ENCODE data around the gene BSPRY. TPM values are rescaled to one million over a fixed set of nuclear protein-coding genes. Genes with fewer than 3 reads are reported as not detected.

BSPRY gene
- total and polyA plus RNA-seq, 2 donors (not counting 1 experiment from before 2014, with no cell fraction given) = not detected

DNA sequence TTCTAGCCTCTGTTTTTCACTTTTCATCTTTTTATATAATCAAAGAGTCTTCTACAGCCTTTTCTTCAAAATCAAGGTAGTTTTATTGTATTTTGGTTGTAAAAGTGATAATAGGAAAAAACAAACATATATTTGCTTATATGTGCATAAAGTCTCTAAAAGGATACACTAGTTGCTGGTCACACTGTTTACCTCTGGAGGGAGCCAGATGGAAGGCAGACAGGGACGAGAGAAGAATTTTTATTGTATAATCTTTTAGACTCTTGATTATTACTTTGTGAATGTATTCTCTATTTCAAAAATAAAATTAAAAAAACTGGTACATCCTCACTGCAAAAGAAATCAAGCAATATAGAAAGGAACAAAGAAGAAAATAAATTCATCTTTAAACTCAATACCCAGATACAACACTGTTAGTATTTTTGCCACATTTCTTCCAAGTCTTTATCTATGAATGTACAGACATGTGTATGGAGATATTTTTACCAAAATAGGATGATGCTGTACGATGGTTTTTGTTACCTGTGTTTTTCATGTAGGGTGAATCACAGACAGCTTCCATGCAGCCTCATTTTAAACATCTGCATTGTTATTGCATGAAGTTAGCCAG, 40.0 kb upstream of the BSPRY start:
- no peaks in the 10 kb centered on the region for H3K4me1 ChIP-seq (ENCODE audit: control insufficient read depth, extremely low read depth, insufficient read depth, low read length)
- H2AFZ ChIP-seq (ENCODE audit: low read length) = no peak overlapping the region
- H3K9ac ChIP-seq (ENCODE audit: insufficient read depth, low read length) = no peak overlapping the region
- H4K20me1 ChIP-seq (ENCODE audit: control insufficient read depth, extremely low read depth, insufficient read depth, low read length) = no peaks in the 10 kb centered on the region
- no peaks in the 10 kb centered on the region for H3K27me3 ChIP-seq (ENCODE audit: control insufficient read depth, insufficient read depth, low read length)
- TF ChIP-seq, protein P1, sequence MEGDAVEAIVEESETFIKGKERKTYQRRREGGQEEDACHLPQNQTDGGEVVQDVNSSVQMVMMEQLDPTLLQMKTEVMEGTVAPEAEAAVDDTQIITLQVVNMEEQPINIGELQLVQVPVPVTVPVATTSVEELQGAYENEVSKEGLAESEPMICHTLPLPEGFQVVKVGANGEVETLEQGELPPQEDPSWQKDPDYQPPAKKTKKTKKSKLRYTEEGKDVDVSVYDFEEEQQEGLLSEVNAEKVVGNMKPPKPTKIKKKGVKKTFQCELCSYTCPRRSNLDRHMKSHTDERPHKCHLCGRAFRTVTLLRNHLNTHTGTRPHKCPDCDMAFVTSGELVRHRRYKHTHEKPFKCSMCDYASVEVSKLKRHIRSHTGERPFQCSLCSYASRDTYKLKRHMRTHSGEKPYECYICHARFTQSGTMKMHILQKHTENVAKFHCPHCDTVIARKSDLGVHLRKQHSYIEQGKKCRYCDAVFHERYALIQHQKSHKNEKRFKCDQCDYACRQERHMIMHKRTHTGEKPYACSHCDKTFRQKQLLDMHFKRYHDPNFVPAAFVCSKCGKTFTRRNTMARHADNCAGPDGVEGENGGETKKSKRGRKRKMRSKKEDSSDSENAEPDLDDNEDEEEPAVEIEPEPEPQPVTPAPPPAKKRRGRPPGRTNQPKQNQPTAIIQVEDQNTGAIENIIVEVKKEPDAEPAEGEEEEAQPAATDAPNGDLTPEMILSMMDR (conservative IDR thresholded peaks at IDR 0.05 in 1 of 2, IDR thresholded peaks at IDR 0.05 in 1 of 2; ENCODE audit: low read depth in 1 of 2, low read length in 2 of 2) = peak; percentile 78 to 85
- TF ChIP-seq EZH2 (IDR thresholded peaks at IDR 0.05; ENCODE audit: low read length, missing control alignments) = no peak
- DNase-seq (ENCODE audit: low read depth in 2 of 2) = peak; percentile 23 to 70
- H3K27ac ChIP-seq (ENCODE audit: insufficient read depth, low read length) = no peak overlapping the region
- H3K4me3 ChIP-seq (replicated peaks in 1 of 4; ENCODE audit: control extremely low read depth in 1 of 4, insufficient read depth in 1 of 4, low read depth in 3 of 4, low read length in 4 of 4) = no peak overlapping the region
- no peaks in the 10 kb centered on the region for H3K79me2 ChIP-seq (ENCODE audit: control insufficient read depth, insufficient read depth, low read length)
- H3K36me3 ChIP-seq (ENCODE audit: control insufficient read depth, insufficient read depth, low read length) = no peaks in the 10 kb centered on the region
- no peak overlapping the region for H3K4me2 ChIP-seq (ENCODE audit: extremely low read depth, insufficient read depth, low read length)
- H3K9me3 ChIP-seq (ENCODE audit: control insufficient read depth, insufficient read depth, low read depth, low read length) = no peaks in the 10 kb centered on the region

DNA sequence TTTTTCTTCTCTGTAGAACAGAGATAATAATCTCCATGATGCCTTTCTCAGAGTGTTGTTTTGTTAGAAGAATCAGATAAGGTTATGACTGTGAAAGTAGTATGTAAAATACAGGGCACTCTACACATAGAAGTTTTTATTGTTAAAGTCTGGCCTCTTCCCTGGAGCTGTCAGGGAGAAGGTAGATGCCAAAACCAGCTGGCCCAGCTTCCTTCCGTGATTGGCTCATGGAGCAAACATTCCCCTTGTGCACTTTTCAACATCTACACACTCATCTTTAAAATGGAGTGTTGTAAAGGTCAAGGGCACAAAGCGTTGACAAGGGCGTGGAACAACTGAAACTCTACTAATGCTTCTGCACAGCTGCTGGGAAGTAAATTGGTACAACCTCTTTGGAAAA, 38.8 kb upstream of the BSPRY start:
- H4K20me1 ChIP-seq (ENCODE audit: control insufficient read depth, extremely low read depth, insufficient read depth, low read length) = no peaks in the 10 kb centered on the region
- H2AFZ ChIP-seq (ENCODE audit: low read length) = no peak overlapping the region
- TF ChIP-seq, protein P1 (conservative IDR thresholded peaks at IDR 0.05 in 1 of 2, IDR thresholded peaks at IDR 0.05 in 1 of 2; ENCODE audit: low read depth in 1 of 2, low read length in 2 of 2) = no peak
- TF ChIP-seq EZH2 (IDR thresholded peaks at IDR 0.05; ENCODE audit: low read length, missing control alignments) = no peak
- H3K9me3 ChIP-seq (ENCODE audit: control insufficient read depth, insufficient read depth, low read depth, low read length) = no peaks in the 10 kb centered on the region
- H3K36me3 ChIP-seq (ENCODE audit: control insufficient read depth, insufficient read depth, low read length) = no peaks in the 10 kb centered on the region
- no peak overlapping the region for H3K9ac ChIP-seq (ENCODE audit: insufficient read depth, low read length)
- no peak overlapping the region for H3K4me2 ChIP-seq (ENCODE audit: extremely low read depth, insufficient read depth, low read length)
- no peak overlapping the region for H3K27ac ChIP-seq (ENCODE audit: insufficient read depth, low read length)
- no peaks in the 10 kb centered on the region for H3K79me2 ChIP-seq (ENCODE audit: control insufficient read depth, insufficient read depth, low read length)
- DNase-seq (ENCODE audit: low read depth in 2 of 2) = no peak
- H3K4me3 ChIP-seq (replicated peaks in 1 of 4; ENCODE audit: control extremely low read depth in 1 of 4, insufficient read depth in 1 of 4, low read depth in 3 of 4, low read length in 4 of 4) = no peak overlapping the region
- no peaks in the 10 kb centered on the region for H3K4me1 ChIP-seq (ENCODE audit: control insufficient read depth, extremely low read depth, insufficient read depth, low read length)
- no peaks in the 10 kb centered on the region for H3K27me3 ChIP-seq (ENCODE audit: control insufficient read depth, insufficient read depth, low read length)

DNA sequence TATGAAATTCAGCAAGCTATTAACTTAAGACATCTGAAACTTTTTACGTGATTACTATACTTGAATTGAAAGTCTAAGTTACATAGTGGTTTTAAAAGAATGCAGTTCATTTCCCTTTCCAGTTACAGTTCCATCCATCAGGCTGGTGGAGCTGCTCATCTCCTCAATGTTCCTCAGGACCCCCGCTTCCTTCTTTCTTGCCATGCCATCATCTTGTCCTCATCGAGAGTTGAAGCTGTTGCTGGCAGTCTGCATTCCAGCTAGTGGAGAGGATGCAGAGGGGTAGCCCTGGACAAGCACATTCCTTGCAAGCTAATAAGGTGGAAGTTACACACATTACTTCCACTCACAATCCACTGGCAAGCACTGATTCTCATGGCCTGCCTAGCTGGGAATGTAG, 37.4 kb upstream of the BSPRY start:
- Histone ChIP-seq H3K79me2 (ENCODE audit: control insufficient read depth, insufficient read depth, low read length) (no peaks in the 10 kb centered on the region), H3K27me3 (ENCODE audit: control insufficient read depth, insufficient read depth, low read length) (no peaks in the 10 kb centered on the region), H4K20me1 (ENCODE audit: control insufficient read depth, extremely low read depth, insufficient read depth, low read length) (no peaks in the 10 kb centered on the region), H3K4me3 (replicated peaks in 1 of 4; ENCODE audit: control extremely low read depth in 1 of 4, insufficient read depth in 1 of 4, low read depth in 3 of 4, low read length in 4 of 4) (no peak overlapping the region), H3K27ac (ENCODE audit: insufficient read depth, low read length) (no peak overlapping the region), H3K4me1 (ENCODE audit: control insufficient read depth, extremely low read depth, insufficient read depth, low read length) (no peaks in the 10 kb centered on the region), H3K9me3 (ENCODE audit: control insufficient read depth, insufficient read depth, low read depth, low read length) (no peaks in the 10 kb centered on the region), H3K36me3 (ENCODE audit: control insufficient read depth, insufficient read depth, low read length) (no peaks in the 10 kb centered on the region), H3K4me2 (ENCODE audit: extremely low read depth, insufficient read depth, low read length) (no peak overlapping the region), H2AFZ (ENCODE audit: low read length) (no peak overlapping the region), H3K9ac (ENCODE audit: insufficient read depth, low read length) (no peak overlapping the region)
- TF ChIP-seq, protein P1 (conservative IDR thresholded peaks at IDR 0.05 in 1 of 2, IDR thresholded peaks at IDR 0.05 in 1 of 2; ENCODE audit: low read depth in 1 of 2, low read length in 2 of 2) = no peak
- TF ChIP-seq EZH2 (IDR thresholded peaks at IDR 0.05; ENCODE audit: low read length, missing control alignments) = no peak
- DNase-seq (ENCODE audit: low read depth in 2 of 2) = peak in 1 of 2 donors; percentile 32
